RPMI7951 (cell line): Measurements from ENCODE around the gene ZNF423. TPM values are rescaled to one million over a fixed set of nuclear protein-coding genes. Genes with fewer than 3 reads are reported as not detected.

Source experiments
- DNase-seq: peaks from one replicate; pipeline ENCODE4 v3.0.0-alpha.2; 2012; ENCODE audit warnings: low read depth
- total RNA-seq: library from RNA; depleted of rRNA; stranded (reverse); fragments of >200 nt; shearing (Covaris generic); gene quantifications from 2 replicates; pipeline ENCODE4 v1.2.3, GENCODE V29; 2014

The ZNF423 gene
- total RNA-seq, 1 experiment from 2014 or later = under 0.01 TPM

DNA sequence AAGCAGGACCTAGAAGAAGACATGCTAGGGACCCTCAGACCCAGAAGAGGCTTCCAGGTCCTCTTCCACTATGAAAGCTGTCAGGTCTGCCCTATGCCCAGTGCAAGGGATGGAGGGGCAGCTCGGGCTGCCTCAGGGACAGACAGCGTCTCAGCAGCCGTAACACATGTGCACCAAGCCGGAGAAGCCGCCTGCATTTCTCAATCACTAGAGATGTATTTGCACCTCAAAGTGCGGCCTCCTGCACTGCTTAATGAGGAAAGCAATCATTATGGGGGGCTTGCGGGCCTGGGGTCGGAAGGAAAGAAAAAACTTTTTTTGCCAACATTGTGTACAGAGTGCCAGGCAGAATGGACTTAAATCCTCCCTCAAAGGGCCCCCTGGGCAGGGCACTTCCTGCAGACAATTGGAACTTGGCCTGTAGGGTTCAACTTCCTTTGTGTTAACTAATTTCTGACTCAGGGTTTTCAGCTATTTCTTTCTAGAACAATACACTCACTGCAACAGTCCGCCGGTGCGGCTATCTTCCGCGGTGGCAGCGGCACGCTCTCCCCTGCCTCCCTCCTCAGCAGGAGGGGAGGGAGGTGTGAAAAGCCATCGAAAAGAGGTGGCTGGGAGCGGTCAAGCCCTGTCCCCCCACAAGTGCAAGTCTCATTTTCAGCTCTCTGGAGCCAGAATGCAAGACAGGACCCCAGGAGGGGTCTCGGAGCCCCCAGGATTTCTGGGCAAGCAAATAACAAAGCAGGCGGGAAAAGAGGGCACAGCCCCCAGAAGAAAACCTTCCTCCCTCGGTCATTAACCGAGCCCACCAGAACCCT, 101.2 kb downstream of the ZNF423 start:
- DNase-seq = peak; percentile 8

DNA sequence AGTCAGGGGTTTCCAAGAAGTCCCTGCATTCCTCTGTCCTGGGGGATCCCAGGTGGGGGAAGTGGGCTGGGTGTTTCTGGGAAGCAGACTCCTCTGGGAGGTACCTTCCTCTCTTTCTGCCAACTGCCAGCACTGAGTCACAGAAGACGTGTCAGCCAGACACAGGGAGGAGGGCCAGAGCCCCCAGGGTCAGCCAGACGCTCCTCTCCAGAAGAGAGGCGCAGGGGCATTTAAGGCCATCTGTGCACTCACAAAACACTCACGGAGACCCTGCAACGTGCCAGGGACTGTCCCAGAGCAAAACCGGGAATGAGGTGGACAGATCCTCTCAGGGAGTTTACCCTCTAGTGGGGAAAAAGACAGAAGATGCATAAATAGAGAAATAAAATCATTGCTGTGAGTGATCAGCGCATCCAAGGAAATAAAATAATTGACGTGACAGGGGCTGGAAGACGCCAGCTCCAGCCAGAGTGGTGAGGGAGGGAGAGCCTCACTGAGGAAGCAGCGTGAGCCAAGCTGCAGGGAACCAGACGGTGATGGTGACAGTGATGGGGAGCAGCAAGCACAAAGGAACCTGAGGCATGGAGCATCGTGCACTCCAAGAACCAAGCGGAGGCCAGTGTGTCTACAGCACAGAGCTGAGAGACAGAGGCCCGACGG, 105.4 kb downstream of the ZNF423 start:
- DNase-seq = no peak

DNA sequence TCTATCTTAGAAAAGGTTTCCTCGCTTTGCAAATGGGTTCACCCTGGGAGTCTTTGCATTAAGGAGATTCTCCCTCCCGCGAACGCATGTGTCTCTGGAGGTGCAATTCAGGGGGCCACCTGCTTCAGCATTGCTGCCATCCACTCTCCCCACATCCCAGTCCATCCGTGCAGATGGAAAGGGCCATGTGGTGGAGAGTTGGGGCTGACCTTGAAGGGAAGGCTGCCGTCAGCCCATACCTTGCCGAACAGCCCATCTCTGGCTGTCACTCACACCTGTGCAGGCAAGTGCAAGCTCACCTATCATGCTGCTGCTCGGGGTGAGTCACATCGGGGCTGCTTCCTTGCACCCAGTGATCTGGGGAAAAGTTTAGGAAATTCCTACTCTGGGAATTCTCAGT, 106.1 kb downstream of the ZNF423 start:
- DNase-seq = no peak

DNA sequence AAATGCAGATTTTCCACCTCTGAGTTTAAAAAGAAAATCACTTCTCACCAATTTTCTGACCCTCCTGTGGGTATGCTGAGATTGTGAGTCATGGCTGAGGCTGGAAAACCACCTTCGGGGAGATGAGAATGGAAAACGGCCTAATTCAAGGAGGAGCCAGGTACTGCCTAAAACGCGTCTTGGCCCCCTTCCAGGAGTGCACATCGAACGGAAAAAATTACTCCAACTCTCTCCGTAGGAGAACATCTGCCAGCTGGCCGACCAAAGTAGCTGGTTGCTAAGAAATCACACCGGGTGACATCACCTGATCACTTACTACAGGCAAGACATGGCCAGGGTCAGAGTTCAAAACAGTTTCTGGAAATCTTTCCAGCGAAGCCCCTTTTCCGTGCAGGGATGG, 107.6 kb downstream of the ZNF423 start:
- DNase-seq = no peak

DNA sequence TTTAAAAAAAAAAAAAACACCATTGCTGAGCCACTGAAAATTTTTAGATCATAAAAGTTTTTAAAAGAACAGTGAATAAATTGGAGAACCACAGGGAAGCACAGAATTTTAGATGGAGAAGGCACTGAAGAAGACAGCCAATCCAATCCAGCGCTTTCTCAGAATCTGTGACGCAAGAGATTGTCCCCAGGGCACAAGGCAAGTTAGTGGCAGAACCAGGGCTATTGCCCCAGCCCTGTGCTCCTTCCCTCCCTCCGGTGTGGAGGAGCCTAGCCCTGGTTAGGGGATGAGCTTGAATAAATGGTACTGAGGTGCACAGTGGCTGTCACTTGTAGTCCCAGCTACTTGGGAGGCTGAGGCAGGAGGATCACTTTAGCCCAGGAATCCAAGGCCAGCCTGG, 108.3 kb downstream of the ZNF423 start:
- no peak for DNase-seq

DNA sequence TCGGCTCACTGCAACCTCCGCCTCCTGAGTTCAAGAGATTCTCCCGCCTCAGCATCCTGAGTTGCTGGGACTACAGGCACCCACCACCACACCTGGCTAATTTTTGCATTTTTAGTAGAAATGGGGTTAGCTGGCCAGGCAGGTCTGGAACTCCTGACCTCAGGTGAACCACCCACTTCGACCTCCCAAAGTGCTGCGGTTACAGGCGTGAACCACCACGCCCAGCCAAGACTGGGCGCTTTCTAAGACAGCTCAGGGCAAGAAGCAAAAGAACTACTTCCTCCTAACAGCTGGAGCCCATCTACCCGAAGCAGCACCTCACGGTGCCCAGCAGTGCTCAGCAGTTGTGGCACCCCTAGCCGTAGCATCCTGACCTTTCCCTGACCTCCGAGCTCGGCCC, 109.4 kb downstream of the ZNF423 start:
- DNase-seq = no peak

DNA sequence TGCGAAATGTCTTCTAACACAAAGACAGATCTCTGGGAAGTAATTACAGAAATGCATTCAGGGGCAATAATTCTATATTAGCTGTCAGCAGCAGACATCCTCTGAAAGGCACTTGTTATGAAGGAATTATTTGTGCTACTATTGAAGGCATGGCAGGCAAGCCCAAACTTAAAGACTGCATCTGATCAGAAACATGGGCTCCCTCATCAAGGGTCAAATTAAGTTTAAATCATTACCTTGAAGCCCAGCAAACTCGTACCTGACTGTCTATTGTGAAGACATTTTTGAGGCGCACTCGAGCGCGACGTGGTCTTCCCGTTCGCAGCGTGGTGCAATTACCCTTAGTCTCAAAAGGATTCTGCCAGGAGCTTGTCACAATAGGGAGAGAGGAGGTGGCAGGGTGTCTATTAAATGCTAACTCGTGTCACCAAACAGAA, 110.6 kb downstream of the ZNF423 start:
- no peak for DNase-seq

DNA sequence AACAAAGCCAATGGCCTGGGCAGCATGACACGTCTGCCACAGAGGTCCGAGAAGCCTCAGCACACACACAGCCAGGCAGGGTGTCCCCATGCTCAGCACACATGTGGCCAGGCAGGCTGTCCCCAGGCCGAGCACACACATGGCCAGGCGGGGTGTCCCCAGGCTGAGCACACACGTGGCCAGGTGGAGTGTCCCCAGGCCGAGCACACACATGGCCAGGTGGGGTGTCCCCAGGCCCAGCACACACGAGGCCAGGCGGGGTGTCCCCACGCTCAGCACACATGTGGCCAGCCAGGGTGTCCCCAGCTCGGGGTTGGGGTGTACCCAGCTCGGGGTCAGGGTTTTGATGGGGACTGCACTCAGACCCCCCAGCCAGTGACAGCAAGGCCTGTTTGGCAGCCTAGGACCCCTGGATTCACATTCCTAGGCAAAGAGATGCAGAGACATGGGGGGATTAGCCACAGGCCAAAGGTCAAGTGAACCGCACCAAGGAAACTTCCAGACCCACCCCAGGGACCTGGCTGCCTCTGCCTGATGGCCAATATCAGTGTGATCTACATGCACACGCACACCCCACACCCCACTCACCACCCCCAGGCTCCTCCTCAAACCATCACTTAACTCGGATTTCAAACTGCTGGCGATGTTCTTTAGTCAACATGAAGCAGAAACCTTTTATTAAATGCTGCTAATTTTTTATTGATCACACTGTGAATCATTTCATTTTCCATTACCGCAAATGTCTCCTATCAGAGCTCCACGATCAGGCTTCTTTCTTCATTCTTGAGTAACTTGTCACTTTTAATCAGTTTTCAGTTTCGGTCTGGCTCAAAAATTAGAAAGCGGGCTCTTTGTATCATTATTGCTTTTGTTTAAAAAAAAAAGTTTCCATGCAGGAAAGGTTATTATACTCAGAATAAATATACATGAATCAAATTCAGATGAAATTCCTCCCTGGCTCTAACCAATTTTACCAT, 111.4 kb downstream of the ZNF423 start:
- no peak for DNase-seq

DNA sequence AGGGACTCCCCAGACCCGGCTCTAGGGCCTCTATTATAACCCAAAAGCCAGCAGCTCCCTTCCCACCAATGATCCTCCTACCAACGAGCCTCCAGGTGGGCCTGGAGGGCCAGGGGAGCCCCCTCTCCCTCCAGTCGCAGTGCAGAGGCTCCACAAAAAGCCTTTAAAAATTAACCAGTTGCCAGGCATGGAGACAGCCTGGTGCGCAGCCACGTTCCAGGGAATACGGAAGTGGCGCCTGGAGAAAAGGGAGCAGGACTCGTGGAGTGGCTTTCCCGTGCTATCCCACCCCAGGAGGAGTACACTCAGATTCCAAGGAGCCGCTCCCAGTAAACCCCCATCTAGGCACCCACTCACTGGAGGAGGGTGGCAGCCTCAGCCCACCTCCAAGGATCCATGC, 112.3 kb downstream of the ZNF423 start:
- DNase-seq = no peak

DNA sequence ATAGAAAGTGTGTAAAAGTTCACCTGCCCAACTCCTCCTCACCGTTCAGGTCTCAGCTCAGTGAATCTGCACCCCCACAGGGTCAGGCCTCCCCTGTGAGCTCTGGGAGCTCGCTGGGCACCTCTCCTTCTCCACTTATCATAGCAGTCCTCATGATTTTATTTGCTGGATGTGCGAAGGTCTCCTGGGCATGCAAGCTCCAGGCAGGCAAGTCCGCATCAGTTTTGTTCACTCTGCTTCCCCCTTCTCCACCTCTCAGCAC, 112.8 kb downstream of the ZNF423 start:
- no peak for DNase-seq

DNA sequence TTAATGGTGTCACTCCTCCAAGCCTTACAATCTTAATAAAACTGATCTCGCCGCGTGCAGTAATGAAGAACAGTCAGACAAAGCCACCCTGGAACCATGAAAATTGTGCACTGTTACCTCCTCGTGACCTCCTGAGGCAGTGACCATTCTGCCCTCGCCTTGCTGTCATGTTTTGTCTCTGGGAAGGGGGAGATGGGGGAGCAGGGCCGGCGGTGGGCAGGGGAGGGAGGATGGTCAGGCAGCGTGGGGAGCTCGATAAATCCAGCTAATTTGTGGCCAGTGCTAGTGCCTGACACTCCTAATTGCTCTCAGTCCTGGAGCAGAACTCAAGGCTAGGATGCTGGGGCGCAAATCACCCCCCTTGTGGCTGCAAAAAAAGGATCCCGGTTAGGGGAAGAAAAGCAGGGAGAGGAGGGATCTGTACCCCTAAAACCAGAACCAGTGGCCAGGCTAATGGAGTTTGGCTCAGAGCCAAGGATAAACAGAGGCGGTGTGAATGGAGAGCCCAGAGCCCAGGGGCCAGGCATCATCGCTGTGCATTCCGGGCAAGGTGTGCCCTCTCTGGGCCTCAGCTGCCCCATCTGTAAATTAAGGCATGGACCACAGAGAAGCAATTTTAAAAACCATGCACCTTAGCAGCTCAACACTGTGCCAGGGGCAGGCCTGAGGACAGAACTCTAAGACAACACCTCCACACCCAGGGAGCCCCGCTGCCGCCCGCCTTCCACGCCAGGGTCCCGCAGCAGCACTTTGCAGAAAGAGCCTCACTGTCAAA, 113.3 kb downstream of the ZNF423 start:
- no peak for DNase-seq

DNA sequence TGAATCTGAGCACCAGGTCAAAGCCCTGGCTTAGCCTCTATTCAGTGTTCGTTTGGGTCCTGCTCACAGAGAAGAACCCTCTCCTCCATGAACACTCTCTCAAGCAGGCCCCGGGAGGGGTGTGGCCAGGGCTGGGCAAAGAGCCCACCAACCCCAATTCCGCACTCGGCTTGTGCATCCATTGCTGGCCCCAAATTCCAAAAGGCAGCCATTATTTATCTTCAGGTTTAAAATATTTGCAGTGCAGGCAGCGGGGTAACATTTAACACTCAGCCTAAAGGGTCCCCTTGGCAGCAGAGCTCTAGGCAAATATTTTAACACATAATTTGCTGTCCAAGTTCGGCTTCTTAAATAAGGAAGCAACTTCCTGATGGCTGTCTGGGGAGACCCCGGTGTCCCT, 115.7 kb downstream of the ZNF423 start:
- DNase-seq = no peak

DNA sequence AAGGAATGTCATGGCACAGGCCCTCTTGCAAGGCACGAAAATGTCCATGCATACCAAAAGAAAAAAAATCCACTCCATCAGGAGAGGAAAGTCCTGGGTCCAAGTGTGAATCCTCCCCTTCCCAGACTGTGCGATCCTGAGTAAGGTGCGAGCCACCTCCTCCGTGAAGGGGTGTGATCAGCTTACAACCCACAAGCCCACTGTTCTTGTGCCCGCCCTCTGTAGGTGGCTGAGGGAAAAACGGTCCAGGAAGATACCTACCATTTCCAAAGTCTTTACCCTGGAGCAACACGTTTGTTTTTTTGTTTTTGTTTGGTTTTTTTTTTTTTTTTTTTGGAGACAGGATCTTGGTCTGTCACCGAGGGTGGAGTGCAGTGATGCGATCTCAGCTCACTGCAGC, 116.5 kb downstream of the ZNF423 start:
- DNase-seq = no peak

DNA sequence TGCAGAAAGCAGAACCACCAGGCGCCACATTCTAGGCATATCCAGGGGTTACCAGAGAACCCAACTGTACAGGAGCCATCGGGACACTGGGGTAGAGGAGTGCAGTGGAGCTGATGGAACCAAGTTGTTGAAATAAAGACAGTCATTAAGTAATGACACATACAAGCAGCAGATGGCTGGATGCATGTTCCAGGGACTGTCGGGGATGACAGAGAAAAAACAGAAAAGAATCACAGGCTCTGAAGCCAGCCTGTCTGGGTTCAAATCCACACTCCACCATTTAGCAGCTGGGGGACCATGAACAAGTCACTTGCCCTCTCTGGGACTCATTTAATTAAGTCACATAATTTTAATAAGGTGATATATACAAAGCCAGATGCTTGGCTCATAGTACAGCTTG, 117.1 kb downstream of the ZNF423 start:
- DNase-seq = no peak

DNA sequence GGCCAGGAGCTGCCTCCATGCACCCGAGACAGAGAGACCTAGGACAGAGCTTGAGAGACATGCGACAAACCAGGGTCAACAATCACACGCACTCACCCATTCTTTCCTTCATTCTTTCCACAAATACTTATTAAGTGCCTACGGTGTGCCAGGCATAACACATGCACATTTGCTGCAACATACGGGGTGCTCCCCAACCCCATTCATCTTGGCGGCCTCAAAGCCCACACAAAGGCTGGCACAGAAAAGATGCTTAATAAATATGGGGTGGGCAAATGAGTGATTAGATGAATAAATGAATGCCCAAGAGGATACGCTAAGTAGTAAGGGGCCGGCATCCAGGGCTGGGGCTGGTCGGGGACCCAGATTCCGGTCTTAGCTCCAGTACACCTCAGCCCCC, 117.9 kb downstream of the ZNF423 start:
- DNase-seq = no peak

DNA sequence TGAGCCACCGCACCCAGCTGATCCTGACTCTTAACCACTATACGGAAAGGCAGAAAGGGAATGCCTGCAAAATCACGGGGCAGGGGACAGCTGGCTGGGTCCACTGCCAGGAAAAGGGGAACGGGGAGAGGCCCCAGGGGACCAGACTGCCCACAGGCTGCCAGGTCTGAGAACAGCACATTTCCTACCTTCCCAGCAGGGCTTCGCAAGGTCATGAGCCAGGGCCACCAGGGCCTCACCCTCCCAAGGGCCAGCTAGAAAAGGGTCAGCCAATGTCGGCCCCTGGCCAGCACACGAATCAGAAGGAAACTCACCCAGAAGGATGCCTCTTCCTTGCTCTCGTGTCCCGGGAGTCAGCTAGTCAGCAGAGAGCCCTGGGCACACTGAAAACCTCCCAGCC, 118.4 kb downstream of the ZNF423 start:
- DNase-seq = no peak

DNA sequence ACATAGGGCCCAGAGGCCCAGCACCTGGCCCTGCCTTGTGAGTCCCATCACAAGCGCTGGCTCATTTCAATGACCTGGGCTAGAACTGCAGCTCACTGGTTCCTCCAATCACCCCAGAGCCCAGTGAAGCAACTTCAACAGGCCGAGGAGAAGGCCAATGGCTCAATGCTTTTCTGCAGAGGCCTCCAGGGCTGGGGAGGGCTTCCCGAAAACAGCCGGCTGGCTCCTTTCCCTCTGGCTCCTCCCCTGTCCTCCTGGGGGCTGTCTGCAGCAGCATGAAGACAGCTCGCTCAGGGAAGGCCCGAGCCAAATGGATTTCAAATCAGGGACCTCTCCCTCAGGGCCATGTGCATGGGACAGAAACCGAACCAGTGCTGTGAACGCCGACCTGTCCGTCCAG, 121.6 kb downstream of the ZNF423 start:
- DNase-seq = no peak

DNA sequence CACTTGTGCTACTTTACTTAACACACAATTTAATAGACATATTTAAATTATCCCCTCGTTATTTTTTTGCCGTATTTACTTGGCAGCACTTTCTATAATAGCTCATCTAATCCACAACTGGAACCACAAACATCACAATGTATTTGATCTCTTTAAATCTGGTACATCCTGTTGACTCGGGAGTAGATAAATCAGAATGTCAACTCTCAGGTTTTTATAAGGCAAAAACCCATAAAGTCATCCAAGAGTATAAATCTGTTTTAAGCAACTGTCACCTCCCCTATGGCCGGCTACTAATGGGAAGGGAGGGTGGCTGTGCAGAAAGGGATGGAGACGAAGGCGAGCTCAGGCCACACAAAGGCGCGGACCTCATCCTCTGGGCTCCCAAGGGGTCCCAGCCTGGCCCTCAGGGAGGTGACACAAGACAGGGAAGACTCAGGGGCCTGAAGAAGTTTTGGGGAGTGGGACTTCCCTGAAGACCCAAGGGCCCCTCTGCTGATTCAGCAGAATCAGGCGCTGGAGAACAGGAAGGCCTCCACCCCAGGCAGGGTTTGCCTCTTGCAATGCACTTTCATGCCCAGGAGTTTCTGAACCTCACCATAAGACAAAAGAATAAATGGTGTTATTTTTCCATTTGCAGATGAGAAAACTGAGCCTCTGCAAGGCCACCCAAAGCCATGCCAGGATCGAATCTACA, 122.5 kb downstream of the ZNF423 start:
- no peak for DNase-seq

DNA sequence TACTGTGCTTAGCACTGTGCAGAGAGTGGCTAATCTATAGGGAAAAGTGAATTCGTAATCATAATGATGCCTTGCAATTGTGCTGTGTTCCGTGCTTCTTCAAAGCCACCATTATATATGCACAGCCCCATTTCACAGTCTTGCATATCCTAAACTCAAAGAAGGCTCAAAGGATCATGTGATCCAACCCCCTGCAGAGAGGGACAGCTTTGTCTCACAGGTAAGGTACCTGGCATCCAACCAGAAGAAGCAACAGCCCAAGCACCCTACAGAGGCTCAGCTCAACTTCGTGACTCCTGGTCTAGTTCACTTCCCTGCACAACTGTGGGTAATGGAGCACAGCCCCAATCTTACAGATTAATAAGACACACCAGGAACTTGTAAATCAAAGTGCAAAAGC, 124.0 kb downstream of the ZNF423 start:
- no peak for DNase-seq

DNA sequence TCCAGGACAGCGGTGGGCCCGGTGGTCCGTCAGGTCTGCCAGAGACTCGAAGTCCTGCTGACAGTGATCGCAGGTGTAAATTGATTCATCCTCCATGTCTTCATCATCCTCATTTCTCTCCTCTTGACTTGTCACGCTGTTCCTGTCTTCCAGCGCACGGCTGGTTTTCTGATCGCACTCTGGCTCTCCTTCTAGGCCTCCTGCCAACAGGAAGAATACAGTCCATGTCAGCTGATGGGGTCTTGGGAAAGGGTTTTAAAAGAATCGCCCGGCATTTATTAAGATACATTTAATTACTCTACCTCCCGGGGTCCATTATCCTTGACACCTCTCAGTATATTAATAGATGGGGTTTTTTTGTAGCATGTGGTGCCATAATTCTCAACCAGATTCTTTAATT, 125.1 kb downstream of the ZNF423 start:
- DNase-seq = no peak

DNA sequence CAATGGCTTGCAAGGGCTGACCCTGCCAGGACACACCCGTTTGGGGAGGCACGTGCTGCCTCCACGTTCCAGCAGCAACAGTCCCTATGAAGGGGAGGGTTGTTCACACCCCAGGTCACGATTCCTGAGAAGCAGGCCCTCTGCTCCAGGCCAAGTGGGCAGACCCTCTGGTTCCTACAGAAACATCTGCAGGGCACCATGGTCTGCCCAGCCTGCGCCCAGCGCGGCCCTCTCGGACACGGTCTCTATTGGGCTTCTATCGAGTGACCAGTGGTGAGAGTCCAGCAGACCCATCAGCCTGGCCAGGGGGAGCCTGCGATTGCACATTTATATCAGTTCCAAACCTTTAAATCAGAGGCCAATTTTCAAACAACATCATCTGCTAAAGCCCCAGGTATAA, 128.3 kb downstream of the ZNF423 start:
- no peak for DNase-seq
